Esophagus muscularis mucosa (tissue), 4 donors: ENCODE data around the gene NABP2. TPM values are rescaled to one million over a fixed set of nuclear protein-coding genes. Genes with fewer than 3 reads are reported as not detected.

Source experiments
- DNase-seq: peaks from one replicate; pipeline ENCODE4 v3.0.0-alpha.2; 2017; ENCODE audit errors: extremely low spot score
- H3K27ac ChIP-seq, 4 donors: fragments of 200-600 bp; sonication (generic); replicated peaks in 1 of 4; 1 replicate in 3 of 4; 2 replicates in 1 of 4; pipeline ENCODE4 v1.5.1; 2016 to 2019; ENCODE audit warnings: mild to moderate bottlenecking in 1 of 4
- H3K27me3 ChIP-seq, 4 donors: fragments of 200-600 bp; sonication (generic); one replicate each; pipeline versions ENCODE4 v1.5.1 to v1.6.0; 2016 to 2019
- H3K36me3 ChIP-seq, 4 donors: fragments of 200-600 bp; sonication (generic); one replicate each; pipeline ENCODE4 v1.5.1; 2016 to 2019
- H3K4me1 ChIP-seq, 4 donors: fragments of 200-600 bp; sonication (generic); one replicate each; pipeline ENCODE4 v1.5.1; 2016 to 2019
- H3K4me3 ChIP-seq, 4 donors: fragments of 200-600 bp; sonication (generic); 1 replicate in 2 of 4; 2 replicates in 2 of 4; pipeline ENCODE4 v1.5.1; 2016 to 2019; ENCODE audit warnings: mild to moderate bottlenecking in 4 of 4, moderate library complexity in 1 of 4
- H3K9me3 ChIP-seq, 4 donors: fragments of 200-600 bp; sonication (generic); 1 replicate in 3 of 4; 2 replicates in 1 of 4; pipeline ENCODE4 v1.5.1; 2016 to 2019
- CTCF ChIP-seq, 3 experiments: fragments of 200-600 bp in 2 of 3; fragments of 450-650 bp in 1 of 3; sonication (generic) in 2 of 3; IDR thresholded peaks; one replicate each; pipeline ENCODE4 v1.5.1; 2017 to 2019; ENCODE audit warnings: antibody characterized with exemption in 3 of 3, mild to moderate bottlenecking in 2 of 3, moderate library complexity in 1 of 3
- EP300 ChIP-seq: sonication (generic); formaldehyde crosslinking; IDR thresholded peaks from one replicate; pipeline ENCODE4 v1.6.1; 2017; ENCODE audit warnings: antibody characterized with exemption
- POLR2A ChIP-seq: fragments of 450-650 bp; IDR thresholded peaks from one replicate; pipeline ENCODE4 v1.6.1; 2017; ENCODE audit warnings: antibody characterized with exemption, moderate library complexity, mild to moderate bottlenecking, low read depth
- POLR2AphosphoS5 ChIP-seq, 2 donors: sonication (generic); formaldehyde crosslinking; IDR thresholded peaks; one replicate each; pipeline ENCODE4 v1.6.1; 2017; ENCODE audit warnings: antibody characterized with exemption in 2 of 2
- WGBS: methylation state at CpG from one replicate; pipeline ENCODE4 v1.1.5; 2018; 5-methylcytosine and 5-hydroxymethylcytosine counted together
- intact Hi-C: fragments of 100-400 bp; cut with DNase I; formaldehyde crosslinking; loops from one replicate; pipeline ENCODE4 v1.15.1; 2023
- total RNA-seq, 4 donors: library from RNA; depleted of rRNA; stranded (reverse); fragments of >200 nt; gene quantifications; one replicate each; pipeline versions ENCODE4 v1.1.0 to v1.2.1, GENCODE V29; 2016

Gene NABP2
- total RNA-seq, 4 donors from 2014 or later, result 27.0 to 36.4 (median 30.9) TPM

- no peak overlapping the region for H3K4me3 ChIP-seq
- H3K27ac ChIP-seq, result no peak overlapping the region
- peaks cover 14 to 22% (median 21%) of the 10 kb centered on the region in 4 donors for H3K4me1 ChIP-seq
- TF ChIP-seq POLR2AphosphoS5 (IDR thresholded peaks at IDR 0.05) (no peak), EP300 (no peak), POLR2A (no peak), CTCF (IDR thresholded peaks at IDR 0.05) (no peak)
- intact Hi-C loops, result no loop called here
- peaks cover 65 to 84% (median 81%) of the 10 kb centered on the region in 4 donors for H3K36me3 ChIP-seq
- H3K27me3 ChIP-seq, result no peaks in the 10 kb centered on the region
- 97% methylated on average over 9 of the region's 11 CpGs for WGBS
- no peaks in the 10 kb centered on the region for H3K9me3 ChIP-seq
- DNase-seq, result no peak
Measured at GRCh38 chr12:56253091-56253490, 28.9 kb downstream of the NABP2 start.

- DNase-seq, result no peak
- no peaks in the 10 kb centered on the region for H3K9me3 ChIP-seq
- no peaks in the 10 kb centered on the region for H3K27me3 ChIP-seq
- 84% methylated on average over 4 of the region's 7 CpGs for WGBS
- intact Hi-C loops, result loop anchor here (5.0 kb wide), 1 partner anchor 58 kb away; no protein-coding TSS in a partner anchor
- peaks cover 21 to 33% (median 30%) of the 10 kb centered on the region in 4 donors for H3K4me1 ChIP-seq
- no peak overlapping the region for H3K4me3 ChIP-seq
- H3K27ac ChIP-seq, result peak overlapping the region in 1 of 4 donors; percentile 3
- peaks cover 42 to 58% (median 55%) of the 10 kb centered on the region in 4 donors for H3K36me3 ChIP-seq
- TF ChIP-seq CTCF (IDR thresholded peaks at IDR 0.05), result no peak
- TF ChIP-seq POLR2A, result no peak
- TF ChIP-seq POLR2AphosphoS5 (IDR thresholded peaks at IDR 0.05), result no peak
- no peak for TF ChIP-seq EP300
Measured at GRCh38 chr12:56255671-56256070, 31.5 kb downstream of the NABP2 start.

- 24% methylated on average over 4 of the region's 4 CpGs for WGBS
- Histone ChIP-seq H3K4me1 (peaks cover 21 to 33% (median 30%) of the 10 kb centered on the region in 4 donors), H3K27ac (peak overlapping the region in 3 of 4 donors; percentile 3 to 94 (median 91)), H3K36me3 (peaks cover 34 to 50% (median 47%) of the 10 kb centered on the region in 4 donors), H3K27me3 (no peaks in the 10 kb centered on the region), H3K4me3 (peak overlapping the region in 3 of 4 donors; percentile 81 to 93 (median 93)), H3K9me3 (no peaks in the 10 kb centered on the region)
- TF ChIP-seq POLR2A, result no peak
- no peak for TF ChIP-seq CTCF (IDR thresholded peaks at IDR 0.05)
- no peak for TF ChIP-seq POLR2AphosphoS5 (IDR thresholded peaks at IDR 0.05)
- TF ChIP-seq EP300, result no peak
- DNase-seq, result no peak
- intact Hi-C loops, result loop anchor here (5.0 kb wide), 1 partner anchor 59 kb away; no protein-coding TSS in a partner anchor
Measured at GRCh38 chr12:56256326-56256960, 32.3 kb downstream of the NABP2 start.

- no peaks in the 10 kb centered on the region for H3K9me3 ChIP-seq
- peaks cover 21 to 33% (median 30%) of the 10 kb centered on the region in 4 donors for H3K4me1 ChIP-seq
- H3K27me3 ChIP-seq, result no peaks in the 10 kb centered on the region
- intact Hi-C loops, result loop anchor here (5.0 kb wide), 1 partner anchor 60 kb away; no protein-coding TSS in a partner anchor
- TF ChIP-seq POLR2A (no peak), POLR2AphosphoS5 (IDR thresholded peaks at IDR 0.05) (no peak), EP300 (no peak), CTCF (IDR thresholded peaks at IDR 0.05) (no peak)
- peak overlapping the region; percentile 81 to 93 (median 93) for H3K4me3 ChIP-seq
- WGBS, result 54% methylated on average over 6 of the region's 8 CpGs
- H3K36me3 ChIP-seq, result peaks cover 28 to 44% (median 41%) of the 10 kb centered on the region in 4 donors
- peak overlapping the region; percentile 91 to 94 (median 93) for H3K27ac ChIP-seq
- DNase-seq, result no peak
Measured at GRCh38 chr12:56257071-56257470, 32.9 kb downstream of the NABP2 start.
